Thyroid gland (tissue), 4 donors: Measurements from ENCODE around the gene CDH4.

Experiments
- POLR2A ChIP-seq, 2 donors: fragments of 450-650 bp; IDR thresholded peaks; one replicate each; pipeline ENCODE4 v1.6.1; 2017; ENCODE audit warnings: antibody characterized with exemption in 2 of 2, mild to moderate bottlenecking in 2 of 2, moderate library complexity in 1 of 2
- TF ChIP-seq, protein P1 (sequence below), 6 experiments: fragments of 200-600 bp in 3 of 6; fragments of 450-650 bp in 3 of 6; sonication (generic) in 3 of 6; IDR thresholded peaks; one replicate each; pipeline ENCODE4 v1.5.1; 2016 to 2019; ENCODE audit warnings: antibody characterized with exemption in 6 of 6, mild to moderate bottlenecking in 2 of 6, inconsistent platforms in 1 of 6, moderate library complexity in 1 of 6

DNA sequence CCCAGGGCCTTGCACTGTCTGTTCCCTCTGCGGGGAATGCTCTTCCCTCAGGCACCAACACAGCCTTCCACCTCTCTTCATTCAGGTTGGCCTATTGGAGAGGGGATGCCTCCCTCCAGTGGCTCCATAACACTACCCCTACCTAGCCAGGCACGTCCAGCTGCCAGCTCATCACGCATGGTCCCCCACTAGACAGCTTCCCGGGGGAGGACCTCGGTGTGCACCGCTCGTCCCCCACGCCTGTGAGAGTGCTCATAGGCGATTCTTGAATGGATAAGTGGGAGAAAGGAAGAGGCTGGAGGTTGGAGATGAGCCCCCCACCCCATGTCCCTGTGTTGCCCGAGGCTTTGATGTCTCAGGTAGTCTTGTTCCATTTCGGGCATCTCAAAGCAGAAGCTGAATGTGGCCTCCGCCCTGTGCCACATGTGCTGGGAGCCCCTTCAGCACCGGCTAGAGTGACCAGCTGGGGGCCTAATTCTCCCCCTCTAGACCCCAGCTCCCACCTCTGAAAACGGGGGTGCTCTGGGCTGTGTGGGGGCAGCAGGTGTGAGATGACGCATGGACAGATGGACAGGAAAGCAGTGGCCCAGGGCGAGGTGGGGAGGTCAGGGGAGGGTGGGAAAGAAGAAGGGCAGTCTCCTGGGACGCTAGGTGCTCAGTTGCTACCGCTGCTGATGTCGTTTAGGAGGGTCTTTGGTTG, 480.6 kb downstream of the CDH4 start:
- TF ChIP-seq, protein P1, sequence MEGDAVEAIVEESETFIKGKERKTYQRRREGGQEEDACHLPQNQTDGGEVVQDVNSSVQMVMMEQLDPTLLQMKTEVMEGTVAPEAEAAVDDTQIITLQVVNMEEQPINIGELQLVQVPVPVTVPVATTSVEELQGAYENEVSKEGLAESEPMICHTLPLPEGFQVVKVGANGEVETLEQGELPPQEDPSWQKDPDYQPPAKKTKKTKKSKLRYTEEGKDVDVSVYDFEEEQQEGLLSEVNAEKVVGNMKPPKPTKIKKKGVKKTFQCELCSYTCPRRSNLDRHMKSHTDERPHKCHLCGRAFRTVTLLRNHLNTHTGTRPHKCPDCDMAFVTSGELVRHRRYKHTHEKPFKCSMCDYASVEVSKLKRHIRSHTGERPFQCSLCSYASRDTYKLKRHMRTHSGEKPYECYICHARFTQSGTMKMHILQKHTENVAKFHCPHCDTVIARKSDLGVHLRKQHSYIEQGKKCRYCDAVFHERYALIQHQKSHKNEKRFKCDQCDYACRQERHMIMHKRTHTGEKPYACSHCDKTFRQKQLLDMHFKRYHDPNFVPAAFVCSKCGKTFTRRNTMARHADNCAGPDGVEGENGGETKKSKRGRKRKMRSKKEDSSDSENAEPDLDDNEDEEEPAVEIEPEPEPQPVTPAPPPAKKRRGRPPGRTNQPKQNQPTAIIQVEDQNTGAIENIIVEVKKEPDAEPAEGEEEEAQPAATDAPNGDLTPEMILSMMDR (IDR thresholded peaks at IDR 0.05): no peak
- TF ChIP-seq POLR2A (IDR thresholded peaks at IDR 0.05): no peak
